KMS-11 (cell line): ENCODE results near the gene SCN5A.

Experiments
- H2AFZ ChIP-seq: fragments of 200-600 bp; sonication (generic); 2 replicates; pipeline ENCODE4 v1.6.1; 2016; ENCODE audit warnings: antibody characterized with exemption, mixed run types, low read depth
- H3K27ac ChIP-seq: fragments of 200-600 bp; sonication (generic); 2 replicates; pipeline ENCODE4 v1.6.1; 2016; ENCODE audit warnings: mild to moderate bottlenecking, mixed run types
- H3K27me3 ChIP-seq: fragments of 200-600 bp; sonication (generic); 2 replicates; pipeline ENCODE4 v1.6.1; 2017; ENCODE audit warnings: mild to moderate bottlenecking, low read depth, mixed run types, moderate library complexity; ENCODE audit not compliant: insufficient read depth
- H3K36me3 ChIP-seq: fragments of 200-600 bp; sonication (generic); 2 replicates; pipeline ENCODE4 v1.6.1; 2017; ENCODE audit warnings: mild to moderate bottlenecking, mixed run types; ENCODE audit not compliant: insufficient read depth
- H3K4me1 ChIP-seq: fragments of 200-600 bp; sonication (generic); 2 replicates; pipeline ENCODE4 v1.6.1; 2016; ENCODE audit warnings: mild to moderate bottlenecking, low read depth, mixed run types; ENCODE audit not compliant: poor library complexity, severe bottlenecking
- H3K4me2 ChIP-seq: fragments of 200-600 bp; sonication (generic); 2 replicates; pipeline ENCODE4 v1.7.0; 2016; ENCODE audit warnings: mild to moderate bottlenecking, mixed run types
- H3K4me3 ChIP-seq: fragments of 200-600 bp; sonication (generic); IDR thresholded peaks from 2 replicates; pipeline ENCODE4 v1.6.1; 2017; ENCODE audit warnings: low read depth, low read length, mixed read lengths; ENCODE audit not compliant: insufficient read depth
- H3K79me2 ChIP-seq: fragments of 200-600 bp; sonication (generic); 2 replicates; pipeline ENCODE4 v1.6.1; 2016; ENCODE audit warnings: low read depth, mixed run types; ENCODE audit not compliant: insufficient read depth
- H3K9ac ChIP-seq: fragments of 200-600 bp; sonication (generic); 2 replicates; pipeline ENCODE4 v1.6.1; 2016; ENCODE audit warnings: mild to moderate bottlenecking, mixed run types
- H4K20me1 ChIP-seq: fragments of 200-600 bp; sonication (generic); 2 replicates; pipeline ENCODE4 v1.6.1; 2016; ENCODE audit warnings: mild to moderate bottlenecking, mixed run types; ENCODE audit not compliant: insufficient read depth
- TF ChIP-seq, protein P1 (sequence below): fragments of 200-600 bp; sonication (generic); conservative IDR thresholded peaks from 2 replicates; pipeline ENCODE4 v1.6.1; 2017; ENCODE audit warnings: low read depth, mild to moderate bottlenecking, antibody characterized with exemption, low read length, moderate library complexity, mixed read lengths

SCN5A gene

DNA sequence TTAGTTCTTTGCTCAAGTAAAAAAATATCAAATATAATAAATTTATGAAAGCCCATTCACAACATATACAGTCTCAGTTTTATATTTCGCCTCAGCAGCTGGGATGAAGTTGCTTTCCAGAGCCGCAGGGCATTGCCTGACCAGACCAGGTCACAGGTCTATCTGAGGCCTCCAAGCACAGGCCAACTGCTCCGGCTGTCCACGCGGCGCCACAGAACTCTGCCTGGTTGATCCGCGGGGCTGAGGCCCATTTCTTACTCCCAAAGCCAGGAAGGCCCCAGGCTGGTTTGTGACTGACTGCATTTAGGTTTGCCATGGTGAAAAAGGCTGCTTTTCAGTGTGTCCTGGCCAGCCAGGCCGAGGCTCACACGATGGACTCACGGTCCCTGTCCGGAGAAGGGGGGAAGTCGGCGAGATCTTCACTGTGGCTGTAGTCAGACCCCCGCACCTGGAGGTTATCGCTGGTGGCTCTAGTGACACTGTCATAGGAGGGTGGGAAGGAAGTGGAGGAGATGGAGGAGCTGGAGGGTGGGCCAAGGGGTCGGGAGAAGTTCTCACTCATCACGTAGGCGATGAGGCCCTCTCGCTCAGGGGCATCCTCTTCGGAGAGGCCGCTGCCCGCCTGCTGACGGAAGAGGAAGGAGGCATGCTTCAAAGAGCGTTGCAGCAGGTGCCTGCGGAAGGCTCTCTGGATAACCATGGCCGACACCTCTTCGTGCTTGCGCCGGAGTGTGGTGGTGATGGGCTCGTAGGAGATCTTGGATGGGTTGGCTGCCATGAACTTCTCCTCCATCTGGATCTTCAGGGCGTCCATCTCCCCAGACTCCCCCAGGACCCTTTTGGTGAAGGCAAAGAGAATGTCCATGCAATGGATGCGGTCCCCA is 99.3 kb downstream of the SCN5A start:
- Histone ChIP-seq H3K27me3 (no peaks in the 10 kb centered on the region), H3K4me2 (no peak overlapping the region), H3K9ac (no peak overlapping the region), H4K20me1 (no peaks in the 10 kb centered on the region), H3K79me2 (no peaks in the 10 kb centered on the region), H3K36me3 (no peaks in the 10 kb centered on the region), H3K27ac (no peak overlapping the region), H2AFZ (no peak overlapping the region), H3K4me1 (no peaks in the 10 kb centered on the region), H3K4me3 (no peak overlapping the region)
- TF ChIP-seq, protein P1, sequence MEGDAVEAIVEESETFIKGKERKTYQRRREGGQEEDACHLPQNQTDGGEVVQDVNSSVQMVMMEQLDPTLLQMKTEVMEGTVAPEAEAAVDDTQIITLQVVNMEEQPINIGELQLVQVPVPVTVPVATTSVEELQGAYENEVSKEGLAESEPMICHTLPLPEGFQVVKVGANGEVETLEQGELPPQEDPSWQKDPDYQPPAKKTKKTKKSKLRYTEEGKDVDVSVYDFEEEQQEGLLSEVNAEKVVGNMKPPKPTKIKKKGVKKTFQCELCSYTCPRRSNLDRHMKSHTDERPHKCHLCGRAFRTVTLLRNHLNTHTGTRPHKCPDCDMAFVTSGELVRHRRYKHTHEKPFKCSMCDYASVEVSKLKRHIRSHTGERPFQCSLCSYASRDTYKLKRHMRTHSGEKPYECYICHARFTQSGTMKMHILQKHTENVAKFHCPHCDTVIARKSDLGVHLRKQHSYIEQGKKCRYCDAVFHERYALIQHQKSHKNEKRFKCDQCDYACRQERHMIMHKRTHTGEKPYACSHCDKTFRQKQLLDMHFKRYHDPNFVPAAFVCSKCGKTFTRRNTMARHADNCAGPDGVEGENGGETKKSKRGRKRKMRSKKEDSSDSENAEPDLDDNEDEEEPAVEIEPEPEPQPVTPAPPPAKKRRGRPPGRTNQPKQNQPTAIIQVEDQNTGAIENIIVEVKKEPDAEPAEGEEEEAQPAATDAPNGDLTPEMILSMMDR: no peak

DNA sequence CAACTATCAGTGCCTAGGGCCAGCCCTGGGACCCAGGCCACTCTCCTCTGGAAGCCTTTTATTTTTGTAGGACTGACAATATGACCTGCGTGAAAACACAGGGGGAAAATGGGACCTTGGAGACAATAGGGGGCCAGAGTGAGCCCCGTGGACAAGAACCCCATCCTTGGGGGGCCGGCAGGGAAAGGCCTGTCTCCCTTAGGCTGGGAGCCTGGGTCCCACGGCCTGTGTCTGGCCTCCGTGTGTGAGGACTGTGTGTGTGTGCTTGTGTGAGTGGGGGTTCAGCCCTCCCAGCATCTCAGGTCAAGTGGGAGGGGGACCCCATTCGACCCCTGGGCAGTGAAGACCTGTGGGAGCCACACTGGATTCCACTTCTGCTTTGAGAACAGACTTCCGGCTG is 100.0 kb downstream of the SCN5A start:
- Histone ChIP-seq H3K36me3 (no peaks in the 10 kb centered on the region), H3K27me3 (no peaks in the 10 kb centered on the region), H4K20me1 (no peaks in the 10 kb centered on the region), H3K4me1 (no peaks in the 10 kb centered on the region), H3K4me3 (no peak overlapping the region), H3K9ac (no peak overlapping the region), H3K27ac (no peak overlapping the region), H3K79me2 (no peaks in the 10 kb centered on the region), H3K4me2 (no peak overlapping the region), H2AFZ (no peak overlapping the region)
- TF ChIP-seq, protein P1: no peak

DNA sequence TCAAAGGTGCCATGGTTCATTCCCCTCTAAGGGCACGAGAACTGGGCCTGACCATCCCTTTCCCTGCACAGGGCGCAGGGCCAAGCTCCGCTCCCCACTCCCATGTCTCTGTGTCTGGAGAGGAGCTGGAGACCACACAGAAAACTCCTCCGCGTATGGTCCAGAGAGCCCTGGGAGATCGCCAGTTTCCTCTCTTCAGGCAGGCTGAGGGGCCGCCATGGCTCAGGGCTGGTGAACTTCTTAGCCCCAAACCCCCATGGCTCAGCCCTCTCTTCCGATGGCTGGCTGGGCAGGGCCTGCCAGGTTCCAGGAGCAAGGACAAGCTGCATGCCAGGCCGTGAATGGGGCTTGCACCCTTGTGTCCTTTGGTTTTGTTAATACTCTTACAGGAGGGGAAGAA is 100.4 kb downstream of the SCN5A start:
- no peaks in the 10 kb centered on the region for H3K27me3 ChIP-seq
- no peak overlapping the region for H3K4me3 ChIP-seq
- H3K27ac ChIP-seq: no peak overlapping the region
- H3K9ac ChIP-seq: no peak overlapping the region
- H3K36me3 ChIP-seq: no peaks in the 10 kb centered on the region
- H3K4me2 ChIP-seq: no peak overlapping the region
- no peaks in the 10 kb centered on the region for H4K20me1 ChIP-seq
- no peak overlapping the region for H2AFZ ChIP-seq
- TF ChIP-seq, protein P1: no peak
- H3K4me1 ChIP-seq: no peaks in the 10 kb centered on the region
- no peaks in the 10 kb centered on the region for H3K79me2 ChIP-seq

DNA sequence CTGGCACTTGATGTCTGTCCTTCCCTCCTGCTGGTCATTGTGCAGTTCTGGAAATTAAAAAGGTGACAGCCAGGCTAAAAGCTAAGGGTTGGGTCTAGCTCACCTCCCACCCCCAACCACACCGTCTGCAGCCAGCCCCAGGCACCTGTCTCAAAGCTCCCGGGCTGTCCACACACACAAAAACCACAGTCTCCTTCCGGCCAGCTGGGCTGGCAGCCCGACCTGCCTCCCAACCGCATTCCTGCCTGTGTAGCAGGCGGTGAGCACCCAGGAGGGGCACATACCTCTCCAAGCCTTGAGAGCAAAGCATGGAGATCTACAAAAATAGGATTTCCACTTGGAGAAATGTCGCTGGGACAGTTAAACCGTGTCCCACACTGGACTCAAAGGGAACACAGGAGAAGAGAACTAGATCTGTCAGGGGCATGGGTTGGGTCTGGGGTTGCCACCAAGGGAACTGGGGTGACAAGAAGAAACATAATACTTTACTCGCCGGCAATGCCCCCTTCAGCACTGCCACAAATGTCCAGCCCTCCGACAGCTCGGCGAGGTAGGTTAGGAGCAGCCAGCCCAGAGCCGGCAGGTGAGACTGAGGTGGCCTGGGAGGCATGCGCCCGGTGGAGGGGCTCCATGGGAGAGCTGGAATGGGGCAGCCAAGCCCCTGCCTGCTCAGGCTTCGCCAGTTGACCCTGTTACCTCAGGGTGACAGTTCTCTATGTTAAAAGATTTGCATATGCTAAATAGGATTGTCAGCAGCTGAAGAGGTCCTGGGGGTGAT is 101.1 kb downstream of the SCN5A start:
- H3K9ac ChIP-seq: no peak overlapping the region
- no peak overlapping the region for H2AFZ ChIP-seq
- no peak overlapping the region for H3K27ac ChIP-seq
- H3K4me2 ChIP-seq: no peak overlapping the region
- H3K4me3 ChIP-seq: no peak overlapping the region
- H3K27me3 ChIP-seq: no peaks in the 10 kb centered on the region
- no peaks in the 10 kb centered on the region for H3K36me3 ChIP-seq
- TF ChIP-seq, protein P1: no peak
- no peaks in the 10 kb centered on the region for H3K4me1 ChIP-seq
- H4K20me1 ChIP-seq: no peaks in the 10 kb centered on the region
- no peaks in the 10 kb centered on the region for H3K79me2 ChIP-seq
